Stimulated activated naive CD8-positive, alpha-beta T cell treated with anti-CD3 and anti-CD28 coated beads, Interleukin-15, Interleukin-2, amounts not matched to agents 100 ng/mL and 50 ng/mL, for 24 hours (primary cell): ENCODE results near the gene TTC21A.

Experiments
- H3K27ac Mint-ChIP-seq: one replicate; pipeline ENCODE4 v1.8.0; 2021; ENCODE audit warnings: mild to moderate bottlenecking, mixed read lengths
- H3K27me3 Mint-ChIP-seq: one replicate; pipeline ENCODE4 v1.8.0; 2021; ENCODE audit warnings: mixed read lengths
- H3K36me3 Mint-ChIP-seq: one replicate; pipeline ENCODE4 v1.8.0; 2021; ENCODE audit warnings: low read depth, mixed read lengths
- H3K4me1 Mint-ChIP-seq: one replicate; pipeline ENCODE4 v1.8.0; 2021; ENCODE audit warnings: low read depth, mixed read lengths
- H3K4me3 Mint-ChIP-seq: one replicate; pipeline ENCODE4 v1.8.0; 2021; ENCODE audit warnings: mild to moderate bottlenecking, mixed read lengths
- H3K9me3 Mint-ChIP-seq: one replicate; pipeline ENCODE4 v1.8.0; 2021; ENCODE audit warnings: mixed read lengths

Gene TTC21A

DNA sequence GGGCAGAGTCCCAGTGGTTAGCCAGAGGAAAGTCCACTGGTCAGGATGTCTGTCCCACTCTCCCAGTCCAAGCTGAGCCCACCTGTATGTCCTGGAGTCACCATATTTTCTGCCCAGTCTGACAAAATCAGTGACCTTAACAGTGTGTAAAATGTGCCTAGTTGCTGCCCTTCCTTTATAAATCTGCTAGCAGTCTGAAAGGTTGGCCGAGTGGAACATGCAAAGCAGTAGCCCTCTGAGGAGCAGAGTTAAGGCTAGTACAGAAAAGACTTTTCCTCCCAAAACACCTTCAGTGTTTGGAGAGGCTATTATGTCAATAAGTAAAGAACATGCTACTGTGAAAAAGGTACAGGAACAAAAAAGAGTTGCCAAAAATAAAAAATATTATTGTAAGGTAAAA lies 15.3 kb downstream of the TTC21A start:
- no peaks in the 10 kb centered on the region for H3K9me3 Mint-ChIP-seq
- H3K4me1 Mint-ChIP-seq = peaks cover 23% of the 10 kb centered on the region
- no peak overlapping the region for H3K27ac Mint-ChIP-seq
- H3K36me3 Mint-ChIP-seq = no peaks in the 10 kb centered on the region
- no peak overlapping the region for H3K4me3 Mint-ChIP-seq
- no peaks in the 10 kb centered on the region for H3K27me3 Mint-ChIP-seq

DNA sequence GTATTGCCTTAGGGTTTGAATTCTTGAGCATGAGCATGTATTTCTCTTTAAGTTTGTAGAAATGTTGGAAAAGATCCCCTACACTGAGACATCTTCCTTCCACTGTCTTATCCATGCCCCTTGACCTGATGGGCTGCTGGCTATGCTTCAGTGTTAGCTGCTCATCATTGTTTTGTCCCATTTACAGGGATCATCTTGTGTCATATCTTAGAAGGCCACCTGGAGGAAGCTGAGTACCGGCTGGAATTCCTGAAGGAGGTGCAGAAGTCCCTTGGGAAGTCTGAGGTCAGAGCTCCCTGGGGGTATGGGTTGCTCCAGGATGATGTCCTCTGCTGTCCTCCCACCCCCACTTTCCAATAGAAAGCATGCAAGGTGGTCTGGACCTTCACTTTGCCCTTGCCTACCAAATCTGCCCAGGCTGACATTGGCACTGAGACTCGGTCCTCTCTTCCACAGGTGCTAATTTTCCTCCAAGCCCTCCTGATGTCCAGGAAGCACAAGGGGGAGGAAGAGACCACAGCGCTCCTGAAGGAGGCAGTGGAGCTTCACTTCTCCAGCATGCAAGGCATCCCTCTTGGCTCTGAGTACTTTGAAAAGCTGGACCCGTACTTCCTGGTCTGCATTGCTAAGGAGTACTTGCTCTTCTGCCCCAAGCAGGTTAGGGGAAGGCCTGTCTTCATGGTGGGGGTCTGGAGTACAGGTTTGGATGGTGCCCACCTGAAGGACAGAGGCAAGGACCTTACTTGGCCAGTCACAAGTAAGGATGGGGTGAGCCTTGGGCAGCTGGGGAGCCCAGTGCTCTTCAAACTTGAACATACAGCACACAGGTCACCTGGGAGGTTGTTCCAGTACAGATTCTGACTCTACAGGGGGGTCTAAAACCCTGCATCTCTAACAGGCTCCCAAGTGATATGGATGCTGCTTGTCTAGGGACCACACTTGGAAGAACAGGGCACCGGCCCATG lies 17.7 kb downstream of the TTC21A start:
- Mint-ChIP-seq H3K36me3 (no peaks in the 10 kb centered on the region), H3K4me3 (no peak overlapping the region), H3K4me1 (peaks cover 31% of the 10 kb centered on the region), H3K9me3 (no peaks in the 10 kb centered on the region), H3K27ac (no peak overlapping the region), H3K27me3 (no peaks in the 10 kb centered on the region)

DNA sequence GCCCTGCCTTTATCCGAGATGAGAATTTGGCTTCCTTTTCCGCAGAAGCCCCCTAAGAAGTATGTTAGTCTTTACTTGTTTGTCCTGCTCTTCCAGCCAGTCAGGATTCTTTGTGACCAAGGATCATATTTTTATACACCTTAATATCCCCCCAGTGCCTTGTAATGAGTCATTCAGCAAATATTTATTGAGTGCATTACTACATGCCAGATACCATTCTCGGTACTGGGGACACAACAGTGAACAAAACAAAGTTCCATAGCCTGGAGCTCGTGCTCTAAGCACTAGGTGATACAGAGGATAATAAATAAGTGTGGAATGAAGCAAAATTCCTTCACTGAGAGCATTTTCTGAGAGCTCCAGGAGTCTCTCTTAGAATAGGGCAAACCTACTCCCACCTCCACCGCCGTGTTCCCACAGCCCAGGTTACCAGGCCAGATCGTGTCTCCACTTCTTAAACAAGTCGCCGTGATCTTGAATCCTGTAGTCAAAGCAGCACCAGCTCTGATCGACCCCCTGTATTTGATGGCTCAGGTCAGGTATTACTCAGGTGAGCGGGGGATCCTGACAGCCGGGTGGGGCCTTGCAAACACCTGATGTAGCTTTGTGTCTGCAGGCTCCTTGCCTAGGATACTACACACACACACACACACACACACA lies 18.5 kb downstream of the TTC21A start:
- H3K9me3 Mint-ChIP-seq = no peaks in the 10 kb centered on the region
- no peak overlapping the region for H3K4me3 Mint-ChIP-seq
- H3K4me1 Mint-ChIP-seq = peaks cover 31% of the 10 kb centered on the region
- H3K36me3 Mint-ChIP-seq = no peaks in the 10 kb centered on the region
- H3K27ac Mint-ChIP-seq = no peak overlapping the region
- no peaks in the 10 kb centered on the region for H3K27me3 Mint-ChIP-seq

DNA sequence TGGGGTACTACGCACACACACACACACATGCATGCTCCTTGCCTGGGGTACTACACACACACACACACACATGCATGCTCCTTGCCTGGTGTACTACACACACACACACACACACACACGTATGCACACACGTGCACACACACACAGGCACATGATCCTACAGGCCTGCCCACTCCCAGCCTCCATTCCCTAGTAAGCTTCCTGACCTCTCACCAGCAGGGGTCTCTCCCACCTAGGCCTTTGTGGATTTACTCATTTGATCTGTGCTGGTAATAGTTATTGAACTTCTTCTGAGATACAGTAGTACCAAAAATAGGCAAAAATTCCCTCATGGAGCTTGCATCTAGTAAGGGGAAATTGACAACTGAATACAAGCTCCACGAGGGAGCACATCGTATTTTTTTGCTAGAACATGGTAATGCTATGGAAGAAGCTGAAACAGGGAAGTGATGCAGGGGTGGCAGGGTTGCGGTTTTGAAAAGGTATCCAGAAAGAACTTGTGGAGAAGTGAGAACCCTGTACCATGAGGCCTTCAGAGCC lies 19.1 kb downstream of the TTC21A start:
- Mint-ChIP-seq H3K27me3 (no peaks in the 10 kb centered on the region), H3K9me3 (no peaks in the 10 kb centered on the region), H3K4me1 (peaks cover 30% of the 10 kb centered on the region), H3K36me3 (no peaks in the 10 kb centered on the region), H3K4me3 (no peak overlapping the region), H3K27ac (no peak overlapping the region)

DNA sequence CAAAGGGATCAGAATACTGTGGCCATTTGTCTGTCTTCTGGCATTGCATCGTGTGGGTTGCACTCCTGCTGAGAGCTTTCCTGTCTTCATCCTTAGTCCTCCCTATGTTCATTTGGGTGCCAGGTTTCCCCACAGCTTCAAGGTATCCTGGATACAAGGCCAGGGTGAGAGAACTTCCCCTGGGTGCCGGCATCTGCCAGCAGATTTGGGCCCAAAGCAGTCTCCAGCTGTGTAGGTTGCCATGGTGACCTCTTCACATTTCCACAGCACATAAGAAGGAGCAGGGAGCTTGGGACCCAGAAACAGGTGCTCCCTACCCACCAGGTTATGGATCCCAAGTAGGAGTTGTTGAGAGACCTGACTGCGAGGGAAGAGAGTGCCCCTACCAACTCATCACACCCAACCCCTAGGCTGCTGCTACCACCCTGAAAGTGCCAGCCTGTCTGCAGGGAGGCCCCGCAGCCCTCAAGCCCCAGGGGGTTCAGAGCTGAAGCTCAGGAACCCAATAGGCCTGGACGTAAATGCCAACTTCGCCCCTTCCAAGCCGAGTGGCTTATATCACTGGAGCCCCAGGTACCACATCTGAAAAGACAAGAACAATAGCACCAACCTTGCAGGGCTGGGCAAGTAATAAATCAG lies 19.9 kb downstream of the TTC21A start:
- no peak overlapping the region for H3K27ac Mint-ChIP-seq
- H3K4me3 Mint-ChIP-seq = no peak overlapping the region
- no peaks in the 10 kb centered on the region for H3K9me3 Mint-ChIP-seq
- H3K36me3 Mint-ChIP-seq = no peaks in the 10 kb centered on the region
- no peaks in the 10 kb centered on the region for H3K27me3 Mint-ChIP-seq
- peaks cover 23% of the 10 kb centered on the region for H3K4me1 Mint-ChIP-seq

DNA sequence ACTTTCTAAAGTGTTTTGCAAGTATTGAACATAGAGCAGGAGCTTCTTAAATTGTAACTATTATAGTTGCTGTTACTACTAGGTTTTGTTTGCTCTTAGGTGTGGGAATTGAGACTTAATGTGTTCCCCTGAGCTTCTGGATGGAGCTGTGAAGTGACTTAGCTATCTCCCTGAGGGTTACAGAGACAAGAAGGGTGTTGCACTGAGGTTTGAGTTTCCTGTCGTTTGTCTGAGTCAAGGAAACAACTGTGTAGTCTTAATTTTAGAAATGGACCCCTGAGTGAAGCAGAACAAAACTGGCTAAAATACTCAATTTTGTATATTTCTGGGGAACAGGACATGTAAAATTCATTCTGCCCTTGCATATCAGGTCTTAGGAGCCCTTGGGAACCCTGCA lies 20.4 kb downstream of the TTC21A start:
- Mint-ChIP-seq H3K4me1 (peaks cover 22% of the 10 kb centered on the region), H3K4me3 (no peak overlapping the region), H3K27me3 (no peaks in the 10 kb centered on the region), H3K36me3 (no peaks in the 10 kb centered on the region), H3K27ac (no peak overlapping the region), H3K9me3 (no peaks in the 10 kb centered on the region)

DNA sequence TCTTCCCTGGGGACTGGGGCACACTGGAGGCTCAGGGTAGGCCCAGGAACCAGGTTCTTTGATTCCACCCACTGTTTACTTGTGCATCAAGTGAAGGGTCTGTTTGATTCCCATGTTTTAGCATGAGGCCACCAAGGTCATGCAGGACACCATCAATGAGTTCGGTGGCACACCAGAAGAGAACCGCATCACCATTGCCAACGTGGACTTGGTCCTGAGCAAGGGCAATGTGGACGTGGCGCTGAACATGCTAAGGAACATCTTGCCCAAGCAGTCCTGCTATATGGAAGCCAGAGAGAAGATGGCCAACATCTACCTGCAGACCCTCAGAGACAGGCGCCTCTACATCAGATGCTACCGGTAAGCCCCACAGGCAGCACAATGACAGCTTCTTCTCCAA lies 21.5 kb downstream of the TTC21A start:
- H3K9me3 Mint-ChIP-seq = no peaks in the 10 kb centered on the region
- H3K4me1 Mint-ChIP-seq = peaks cover 22% of the 10 kb centered on the region
- no peaks in the 10 kb centered on the region for H3K36me3 Mint-ChIP-seq
- no peaks in the 10 kb centered on the region for H3K27me3 Mint-ChIP-seq
- H3K4me3 Mint-ChIP-seq = no peak overlapping the region
- no peak overlapping the region for H3K27ac Mint-ChIP-seq

DNA sequence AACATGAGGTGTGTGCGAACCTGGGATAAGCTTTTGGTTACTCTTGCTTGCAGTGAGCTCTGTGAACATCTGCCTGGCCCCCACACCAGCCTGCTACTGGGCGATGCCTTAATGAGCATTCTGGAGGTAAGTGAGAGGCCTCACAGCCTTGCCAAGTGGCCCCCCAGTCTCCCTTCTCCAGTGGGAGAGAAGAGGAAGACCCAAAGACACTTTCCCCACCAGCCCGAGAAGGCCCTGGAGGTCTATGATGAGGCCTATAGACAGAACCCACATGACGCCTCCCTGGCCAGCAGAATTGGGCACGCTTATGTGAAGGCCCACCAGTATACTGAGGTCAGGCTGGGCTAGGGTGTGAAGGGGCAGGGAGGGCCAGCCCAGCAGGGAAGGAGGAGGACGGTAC lies 22.5 kb downstream of the TTC21A start:
- Mint-ChIP-seq H3K27me3 (no peaks in the 10 kb centered on the region), H3K4me3 (no peak overlapping the region), H3K4me1 (peaks cover 25% of the 10 kb centered on the region), H3K27ac (no peak overlapping the region), H3K36me3 (no peaks in the 10 kb centered on the region), H3K9me3 (no peaks in the 10 kb centered on the region)

DNA sequence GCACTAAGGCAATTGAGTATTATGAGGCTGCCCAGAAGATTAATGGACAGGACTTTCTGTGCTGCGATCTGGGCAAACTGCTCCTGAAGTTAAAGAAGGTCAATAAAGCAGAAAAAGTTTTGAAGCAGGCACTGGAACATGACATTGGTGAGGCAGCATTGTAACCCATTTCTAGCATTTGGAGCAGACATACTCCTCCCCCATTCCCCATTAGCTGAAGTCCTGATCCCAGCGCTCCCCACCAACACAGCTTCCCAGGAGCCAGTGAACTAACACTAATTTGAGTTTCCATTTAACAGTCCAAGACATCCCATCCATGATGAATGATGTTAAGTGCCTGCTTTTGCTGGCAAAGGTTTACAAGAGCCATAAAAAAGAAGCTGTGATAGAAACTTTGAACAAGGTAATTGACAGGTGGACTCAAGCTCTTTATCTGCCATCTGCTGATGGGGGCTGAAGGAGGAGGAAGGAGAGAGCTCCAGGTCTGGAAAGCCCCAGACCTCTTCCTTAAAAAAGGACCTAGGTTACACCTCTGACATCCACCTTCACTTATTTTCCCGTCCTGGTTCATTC lies 23.3 kb downstream of the TTC21A start:
- no peaks in the 10 kb centered on the region for H3K27me3 Mint-ChIP-seq
- H3K4me3 Mint-ChIP-seq = no peak overlapping the region
- H3K36me3 Mint-ChIP-seq = no peaks in the 10 kb centered on the region
- no peaks in the 10 kb centered on the region for H3K9me3 Mint-ChIP-seq
- H3K4me1 Mint-ChIP-seq = peaks cover 25% of the 10 kb centered on the region
- no peak overlapping the region for H3K27ac Mint-ChIP-seq

DNA sequence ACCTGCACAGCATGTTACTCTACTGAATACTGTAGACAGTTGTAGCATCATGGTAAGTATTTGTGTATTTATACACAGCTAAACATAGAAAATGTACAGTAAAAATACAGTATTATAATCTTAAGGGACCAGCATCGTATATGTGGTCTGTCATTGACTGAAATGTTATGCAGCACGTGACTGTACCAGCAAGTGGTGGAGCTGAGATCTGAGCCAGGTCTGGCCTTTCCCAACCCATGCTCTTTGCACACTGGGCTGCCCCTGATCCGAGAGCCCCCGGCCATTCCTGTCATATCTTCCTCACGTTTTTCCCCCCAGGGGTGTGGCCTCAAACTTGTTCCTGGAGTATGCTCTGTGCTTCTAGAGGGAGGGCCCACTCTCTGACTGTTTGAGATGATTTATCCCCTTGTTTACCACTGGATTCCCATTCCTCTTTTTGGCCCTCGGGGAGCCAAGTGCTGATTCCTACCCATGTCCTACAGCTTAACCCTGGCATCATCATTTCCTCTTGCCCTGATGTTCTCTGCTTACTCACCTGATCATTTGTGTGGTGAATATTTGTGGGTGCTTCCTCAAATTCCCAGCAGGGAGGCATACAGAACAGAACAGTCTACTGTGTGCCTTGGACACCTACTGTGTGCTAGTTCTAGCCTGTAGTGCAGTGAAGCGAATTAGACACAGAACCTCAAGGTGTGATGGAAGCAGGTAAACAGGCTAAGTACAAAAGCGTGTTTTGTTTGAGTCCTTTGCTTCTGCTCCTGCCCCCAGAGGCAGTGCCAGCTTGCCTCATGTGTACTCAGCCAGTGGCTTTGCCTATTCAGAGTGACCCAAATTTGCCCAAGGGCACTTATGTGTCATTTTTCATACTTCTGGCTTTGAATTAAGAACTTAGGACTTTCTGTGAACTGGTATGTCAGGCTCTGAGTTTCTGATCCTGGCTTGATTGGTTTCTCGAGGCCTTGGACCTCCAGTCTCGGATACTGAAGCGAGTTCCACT lies 24.9 kb downstream of the TTC21A start:
- Mint-ChIP-seq H3K27me3 (no peaks in the 10 kb centered on the region), H3K27ac (no peak overlapping the region), H3K36me3 (no peaks in the 10 kb centered on the region), H3K4me3 (no peak overlapping the region), H3K4me1 (peaks cover 14% of the 10 kb centered on the region), H3K9me3 (no peaks in the 10 kb centered on the region)

DNA sequence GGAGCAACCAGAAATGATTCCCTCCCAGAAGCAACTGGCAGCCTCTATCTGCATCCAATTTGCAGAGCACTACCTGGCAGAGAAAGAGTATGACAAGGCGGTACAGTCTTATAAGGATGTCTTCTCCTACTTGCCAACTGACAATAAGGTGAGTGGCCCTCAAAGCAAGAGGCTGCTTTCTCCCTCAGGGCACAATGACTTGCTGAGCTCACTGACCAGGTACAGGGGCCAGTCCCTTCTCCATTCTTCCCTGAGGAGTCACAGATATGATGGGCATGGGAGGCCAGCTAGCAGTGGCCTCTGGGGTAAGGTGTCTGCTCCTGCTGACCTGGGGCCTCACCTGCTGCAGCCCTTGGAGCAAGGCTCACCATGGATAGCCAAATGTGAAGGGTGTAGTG lies 25.6 kb downstream of the TTC21A start:
- H3K36me3 Mint-ChIP-seq = peaks cover 4% of the 10 kb centered on the region
- no peaks in the 10 kb centered on the region for H3K9me3 Mint-ChIP-seq
- no peaks in the 10 kb centered on the region for H3K27me3 Mint-ChIP-seq
- H3K4me3 Mint-ChIP-seq = no peak overlapping the region
- H3K4me1 Mint-ChIP-seq = peaks cover 12% of the 10 kb centered on the region
- no peak overlapping the region for H3K27ac Mint-ChIP-seq

DNA sequence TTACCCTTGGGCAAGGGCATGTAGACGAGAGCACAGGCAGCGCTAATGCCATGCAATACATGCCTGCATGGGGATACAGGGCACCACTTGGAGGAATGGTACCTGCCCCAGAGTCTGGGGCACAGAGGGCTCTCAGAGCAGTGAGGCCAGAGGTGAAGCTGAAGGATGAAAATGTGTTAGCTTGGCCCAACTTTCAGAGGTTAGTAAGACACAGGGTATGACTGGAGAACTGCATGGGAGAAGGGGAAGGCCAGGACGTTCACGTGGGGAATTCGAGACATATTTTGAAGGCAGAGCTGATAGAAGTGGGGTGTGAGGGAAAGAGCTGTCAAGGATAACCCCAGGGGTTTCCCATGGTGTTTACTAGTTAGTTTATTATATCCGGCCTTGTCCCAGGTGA lies 26.3 kb downstream of the TTC21A start:
- Mint-ChIP-seq H3K27ac (no peak overlapping the region), H3K27me3 (no peaks in the 10 kb centered on the region), H3K4me3 (no peak overlapping the region), H3K4me1 (peaks cover 12% of the 10 kb centered on the region), H3K36me3 (peaks cover 4% of the 10 kb centered on the region), H3K9me3 (no peaks in the 10 kb centered on the region)

DNA sequence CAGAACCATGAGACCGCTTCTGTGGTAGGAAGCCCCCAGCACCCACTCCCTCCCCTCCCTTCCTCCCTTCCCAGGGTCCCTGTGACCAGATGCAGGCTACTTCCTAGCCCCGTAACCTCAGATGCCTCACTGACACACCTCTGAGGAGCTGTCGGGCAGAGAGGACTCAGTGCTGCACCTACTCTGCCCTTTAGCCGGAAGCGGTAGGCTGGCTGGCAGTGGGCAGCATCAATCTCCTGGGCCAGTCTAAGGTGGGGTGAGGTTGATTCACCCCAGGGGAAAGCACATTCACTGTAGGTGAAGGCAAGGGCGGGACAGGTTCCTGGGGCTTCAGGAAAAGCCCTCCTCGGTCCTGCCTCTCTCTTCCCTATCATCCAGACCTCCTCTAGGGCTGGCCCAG lies 26.8 kb downstream of the TTC21A start:
- peaks cover 4% of the 10 kb centered on the region for H3K36me3 Mint-ChIP-seq

More for the DNA sequence above, 26.8 kb downstream of the TTC21A start:
- Mint-ChIP-seq H3K4me3 (no peak overlapping the region), H3K9me3 (no peaks in the 10 kb centered on the region), H3K27me3 (no peaks in the 10 kb centered on the region), H3K4me1 (peaks cover 16% of the 10 kb centered on the region), H3K27ac (no peak overlapping the region)
